Endothelial cell of umbilical vein (primary cell): Measurements from ENCODE around the gene SP140L.
"Not testable (repeated sequence)": the region's sequence is repeated elsewhere in the genome, so short reads cannot be mapped to it uniquely, and the experiment has no call there.

Experiments used
- CTCF ChIP-seq, 2 donors: IDR thresholded peaks; 1 replicate in 1 of 2; 2 replicates in 1 of 2; pipeline ENCODE4 v1.5.1; 2011; ENCODE audit warnings: low read length in 2 of 2, mild to moderate bottlenecking in 2 of 2, moderate library complexity in 2 of 2, control low read depth in 1 of 2, inconsistent platforms in 1 of 2, low read depth in 1 of 2; ENCODE audit not compliant: insufficient read depth in 1 of 2; ENCODE audit errors: extremely low read depth in 1 of 2
- FOS ChIP-seq: IDR thresholded peaks from 2 replicates; pipeline ENCODE4 v1.6.1; 2011; ENCODE audit warnings: mild to moderate bottlenecking, low read length, moderate library complexity, borderline replicate concordance; ENCODE audit not compliant: insufficient read depth
- MYC ChIP-seq: IDR thresholded peaks from one replicate; pipeline ENCODE4 v1.6.1; 2011; ENCODE audit warnings: mild to moderate bottlenecking, low read depth, low read length
- POLR2A ChIP-seq: IDR thresholded peaks from 2 replicates; pipeline ENCODE4 v1.6.1; 2012; ENCODE audit warnings: low read depth, mild to moderate bottlenecking, control low read depth, low read length

DNA sequence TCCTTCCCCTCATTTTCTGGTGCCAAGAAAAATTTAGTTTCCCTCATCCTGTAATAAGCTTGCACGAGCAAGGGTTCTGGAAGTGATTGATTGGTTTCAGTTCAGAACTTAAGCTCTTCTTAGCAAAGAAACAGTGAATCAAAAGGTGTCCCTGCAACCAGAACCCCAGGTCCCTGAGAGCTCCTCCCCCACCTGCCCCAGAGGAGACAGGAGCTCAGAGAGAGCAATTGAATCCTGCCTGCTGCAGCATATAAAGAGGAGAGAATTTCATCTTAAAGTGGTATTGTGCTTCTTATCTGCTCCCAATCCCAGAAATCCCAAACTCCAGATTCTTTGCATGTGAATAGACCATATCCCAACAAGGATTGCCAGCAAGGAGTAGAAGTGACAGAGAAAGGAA lies 15.4 kb upstream of the SP140L start:
- TF ChIP-seq POLR2A; CTCF (IDR thresholded peaks at IDR 0.05; ENCODE audit: extremely low read depth in 1 of 2, insufficient read depth in 1 of 2, low read depth in 1 of 2, low read length in 2 of 2); FOS; MYC: not testable (repeated sequence)
